B cell (primary cell): ENCODE data around the gene TAF1.

Experiments used
- EZH2 ChIP-seq: IDR thresholded peaks from 2 replicates; pipeline ENCODE4 v1.6.1; 2012; ENCODE audit warnings: borderline replicate concordance, low read depth, mild to moderate bottlenecking, moderate library complexity, low read length; ENCODE audit not compliant: insufficient read depth, poor library complexity, severe bottlenecking
- TF ChIP-seq, protein P1 (sequence below): fragments of 200-600 bp; IDR thresholded peaks from one replicate; pipeline ENCODE4 v1.8.0; 2022; ENCODE audit warnings: antibody characterized with exemption, mild to moderate bottlenecking

GRCh38 chrX:71439896-71440295 is 73.7 kb downstream of the TAF1 start:
- TF ChIP-seq, protein P1, sequence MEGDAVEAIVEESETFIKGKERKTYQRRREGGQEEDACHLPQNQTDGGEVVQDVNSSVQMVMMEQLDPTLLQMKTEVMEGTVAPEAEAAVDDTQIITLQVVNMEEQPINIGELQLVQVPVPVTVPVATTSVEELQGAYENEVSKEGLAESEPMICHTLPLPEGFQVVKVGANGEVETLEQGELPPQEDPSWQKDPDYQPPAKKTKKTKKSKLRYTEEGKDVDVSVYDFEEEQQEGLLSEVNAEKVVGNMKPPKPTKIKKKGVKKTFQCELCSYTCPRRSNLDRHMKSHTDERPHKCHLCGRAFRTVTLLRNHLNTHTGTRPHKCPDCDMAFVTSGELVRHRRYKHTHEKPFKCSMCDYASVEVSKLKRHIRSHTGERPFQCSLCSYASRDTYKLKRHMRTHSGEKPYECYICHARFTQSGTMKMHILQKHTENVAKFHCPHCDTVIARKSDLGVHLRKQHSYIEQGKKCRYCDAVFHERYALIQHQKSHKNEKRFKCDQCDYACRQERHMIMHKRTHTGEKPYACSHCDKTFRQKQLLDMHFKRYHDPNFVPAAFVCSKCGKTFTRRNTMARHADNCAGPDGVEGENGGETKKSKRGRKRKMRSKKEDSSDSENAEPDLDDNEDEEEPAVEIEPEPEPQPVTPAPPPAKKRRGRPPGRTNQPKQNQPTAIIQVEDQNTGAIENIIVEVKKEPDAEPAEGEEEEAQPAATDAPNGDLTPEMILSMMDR = no peak
- TF ChIP-seq EZH2 = no peak
